GM23338 (cell line): ENCODE measurements around the gene HEY2. TPM values are rescaled to one million over a fixed set of nuclear protein-coding genes. Genes with fewer than 3 reads are reported as not detected.

Source experiments
- ATAC-seq: fragments of 200-7000 bp; cut with Tn5 transposase; 3 replicates; pipeline ENCODE4 v1.9.1; 2020
- DNase-seq: peaks from one replicate; pipeline ENCODE4 v3.0.0-alpha.2; 2015; ENCODE audit warnings: low spot score
- H2AFZ ChIP-seq: fragments of 200-600 bp; sonication (generic); 2 replicates; pipeline ENCODE4 v1.8.0; 2016; ENCODE audit warnings: antibody characterized with exemption, mild to moderate bottlenecking, moderate library complexity
- H3F3A ChIP-seq: fragments of 200-600 bp; sonication (generic); replicated peaks from 2 replicates; pipeline ENCODE4 v1.8.0; 2017; ENCODE audit warnings: antibody characterized with exemption, mixed run types, low read depth
- H3K27ac ChIP-seq: fragments of 200-600 bp; sonication (generic); 2 replicates; pipeline ENCODE4 v1.6.1; 2016; ENCODE audit warnings: low read depth
- H3K27me3 ChIP-seq: fragments of 200-600 bp; sonication (generic); 2 replicates; pipeline ENCODE4 v1.8.0; 2016; ENCODE audit warnings: mild to moderate bottlenecking, mixed run types, moderate library complexity; ENCODE audit not compliant: insufficient read depth
- H3K36me3 ChIP-seq: fragments of 200-600 bp; sonication (generic); 2 replicates; pipeline ENCODE4 v1.8.0; 2016; ENCODE audit warnings: mild to moderate bottlenecking; ENCODE audit not compliant: insufficient read depth
- H3K4me1 ChIP-seq: fragments of 200-600 bp; sonication (generic); 2 replicates; pipeline ENCODE4 v1.8.0; 2016; ENCODE audit warnings: mild to moderate bottlenecking, moderate library complexity; ENCODE audit not compliant: insufficient read depth
- H3K4me2 ChIP-seq: fragments of 200-600 bp; sonication (generic); 2 replicates; pipeline ENCODE4 v1.7.1; 2017; ENCODE audit warnings: mixed run types
- H3K4me3 ChIP-seq: fragments of 200-600 bp; sonication (generic); 2 replicates; pipeline ENCODE4 v1.6.1; 2016; ENCODE audit warnings: mixed run types
- H3K79me2 ChIP-seq: fragments of 200-600 bp; sonication (generic); replicated peaks from 2 replicates; pipeline ENCODE4 v1.8.0; 2017; ENCODE audit warnings: mild to moderate bottlenecking; ENCODE audit not compliant: insufficient read depth
- H3K9me2 ChIP-seq: fragments of 200-600 bp; sonication (generic); 2 replicates; pipeline ENCODE4 v1.8.0; 2017; ENCODE audit not compliant: insufficient read depth
- H4K20me1 ChIP-seq: fragments of 200-600 bp; sonication (generic); replicated peaks from 2 replicates; pipeline ENCODE4 v1.8.0; 2017; ENCODE audit warnings: mild to moderate bottlenecking; ENCODE audit not compliant: insufficient read depth
- H3K27ac Mint-ChIP-seq: 2 replicates; pipeline ENCODE4 v1.8.0; 2020; ENCODE audit warnings: inconsistent platforms, mild to moderate bottlenecking, moderate library complexity, mixed read lengths
- H3K27me3 Mint-ChIP-seq: 3 replicates; pipeline ENCODE4 v1.8.0; 2022; ENCODE audit warnings: low read depth, mild to moderate bottlenecking, moderate library complexity, mixed read lengths, inconsistent platforms; ENCODE audit not compliant: insufficient read depth, poor library complexity
- H3K36me3 Mint-ChIP-seq: 3 replicates; pipeline ENCODE4 v1.8.0; 2021; ENCODE audit warnings: low read depth, mild to moderate bottlenecking, inconsistent platforms, moderate library complexity, mixed read lengths
- H3K4me1 Mint-ChIP-seq: 3 replicates; pipeline ENCODE4 v1.8.0; 2020; ENCODE audit warnings: mild to moderate bottlenecking, inconsistent platforms, mixed read lengths
- H3K4me3 Mint-ChIP-seq: 3 replicates; pipeline ENCODE4 v1.8.0; 2021; ENCODE audit warnings: moderate library complexity, mild to moderate bottlenecking, inconsistent platforms, mixed read lengths
- H3K9me3 Mint-ChIP-seq: 3 replicates; pipeline ENCODE4 v1.8.0; 2020; ENCODE audit warnings: moderate library complexity, mild to moderate bottlenecking, inconsistent platforms, mixed read lengths
- ETS1 ChIP-seq: IDR thresholded peaks from 2 replicates; pipeline ENCODE4 v1.6.1; 2016; ENCODE audit warnings: antibody characterized with exemption
- EZH2phosphoT487 ChIP-seq: fragments of 200-600 bp; sonication (generic); IDR thresholded peaks from one replicate; pipeline ENCODE4 v1.8.1; 2018; ENCODE audit warnings: antibody characterized with exemption; ENCODE audit not compliant: unreplicated experiment
- JUNB ChIP-seq: IDR thresholded peaks from one replicate; pipeline ENCODE4 v1.6.1; 2016; ENCODE audit warnings: antibody characterized with exemption; ENCODE audit not compliant: unreplicated experiment
- NANOG ChIP-seq: IDR thresholded peaks from 2 replicates; pipeline ENCODE4 v1.6.1; 2016; ENCODE audit warnings: antibody characterized with exemption, borderline replicate concordance
- STAT1 ChIP-seq: IDR thresholded peaks from one replicate; pipeline ENCODE4 v1.6.1; 2016; ENCODE audit warnings: antibody characterized with exemption; ENCODE audit not compliant: unreplicated experiment
- ZNF114 ChIP-seq: fragments of 250-450 bp; sonication (Bioruptor Pico); IDR thresholded peaks from 2 replicates; pipeline ENCODE4 v1.5.0; 2020; ENCODE audit warnings: mild to moderate bottlenecking, moderate library complexity
- ZNF331 ChIP-seq: fragments of 250-450 bp; sonication (Bioruptor Pico); IDR thresholded peaks from 2 replicates; pipeline ENCODE4 v1.5.0; 2020; ENCODE audit warnings: low read depth, mild to moderate bottlenecking, moderate library complexity
- ZNF462 ChIP-seq: fragments of 250-450 bp; sonication (Bioruptor Pico); IDR thresholded peaks from 2 replicates; pipeline ENCODE4 v1.5.0; 2020; ENCODE audit warnings: mild to moderate bottlenecking, moderate library complexity
- polyA plus RNA-seq: library from polyadenylated mRNA; unstranded; fragments of >200 nt; fragmentation: Nextera tagmentation; extraction: Ambion mirVana; gene quantifications from 2 replicates; pipeline ENCODE4 v1.2.1, GENCODE V29; 2016
- total RNA-seq: library from RNA; depleted of rRNA; stranded (reverse); fragments of >200 nt; shearing (Covaris generic); gene quantifications from 2 replicates; pipeline ENCODE4 v1.2.3, GENCODE V29; 2014

The HEY2 gene
- total and polyA plus RNA-seq, 2 experiments from 2014 or later: 4.3 to 8.5 TPM

GRCh38 chr6:125753218-125753936, 3.9 kb downstream of the HEY2 start (continued):
- TF ChIP-seq ZNF462 (CRISPR knock-in tag): no peak

GRCh38 chr6:125753937-125754259, 4.5 kb downstream of the HEY2 start:
- no peaks in the 10 kb centered on the region for H4K20me1 ChIP-seq
- Mint-ChIP-seq H3K27me3 (peaks cover 12% of the 10 kb centered on the region), H3K4me3 (no peak overlapping the region; the same call in 2 of the 3 replicates), H3K27ac (no peak overlapping the region), H3K4me1 (peaks cover 52% of the 10 kb centered on the region), H3K9me3 (no peaks in the 10 kb centered on the region), H3K36me3 (peaks cover 42% of the 10 kb centered on the region)
- peaks cover 41% of the 10 kb centered on the region for H3K4me1 ChIP-seq
- H3K9me2 ChIP-seq: no peaks in the 10 kb centered on the region
- H2AFZ ChIP-seq: no peak overlapping the region
- no peaks in the 10 kb centered on the region for H3K36me3 ChIP-seq
- DNase-seq: no peak
- H3K79me2 ChIP-seq: peaks cover 15% of the 10 kb centered on the region
- no peak overlapping the region for H3K27ac ChIP-seq
- no peak overlapping the region for H3K4me3 ChIP-seq
- peak overlapping the region; percentile 43; the same call in 1 of the 2 replicates for H3K4me2 ChIP-seq
- peaks cover 8% of the 10 kb centered on the region; the same call in 1 of the 2 replicates for H3F3A ChIP-seq
- peaks cover 12% of the 10 kb centered on the region for H3K27me3 ChIP-seq
- ATAC-seq: no peak
- TF ChIP-seq ZNF114 (CRISPR knock-in tag) (no peak), STAT1 (no peak), EZH2phosphoT487 (no peak), JUNB (no peak), ZNF331 (CRISPR knock-in tag) (no peak), NANOG (no peak), ETS1 (no peak), ZNF462 (CRISPR knock-in tag) (no peak)
